SIG-M5 treated with dmso at 0.1 percent for 504 hours (cell line): Measurements from ENCODE around the gene ERC1.

Experiments used
- DNase-seq: peaks from one replicate; lab custom pipeline; 2025; ENCODE audit not compliant: unreplicated experiment; lab: John Stamatoyannopoulos, UW

The ERC1 gene

GRCh38 chr12:1434296-1434955 lies 443.4 kb downstream of the ERC1 start:
- no peak for DNase-seq

- no peak for DNase-seq
Measured at GRCh38 chr12:1435044-1435443, 444.0 kb downstream of the ERC1 start.

- DNase-seq, result no peak
Measured at GRCh38 chr12:1435456-1435855, 444.4 kb downstream of the ERC1 start.

DNA sequence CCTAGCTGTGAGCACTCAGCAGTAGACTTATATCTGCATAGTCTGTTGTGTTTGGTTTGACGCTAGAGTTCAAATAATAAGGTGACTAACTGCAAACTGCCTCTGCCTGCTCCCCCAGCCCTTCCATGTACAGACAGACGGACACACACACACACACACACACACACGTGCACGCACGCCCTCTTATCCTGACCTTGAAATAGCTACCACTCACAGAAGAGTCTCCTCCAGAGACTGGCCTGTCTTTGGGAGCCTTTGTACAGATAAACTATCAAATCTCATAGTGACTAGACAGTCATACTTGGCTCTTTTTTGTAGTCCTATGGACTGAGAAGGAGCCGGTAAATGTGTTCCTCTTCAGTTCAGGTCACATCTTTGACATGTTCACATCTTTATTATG lies 445.0 kb downstream of the ERC1 start:
- no peak for DNase-seq

DNA sequence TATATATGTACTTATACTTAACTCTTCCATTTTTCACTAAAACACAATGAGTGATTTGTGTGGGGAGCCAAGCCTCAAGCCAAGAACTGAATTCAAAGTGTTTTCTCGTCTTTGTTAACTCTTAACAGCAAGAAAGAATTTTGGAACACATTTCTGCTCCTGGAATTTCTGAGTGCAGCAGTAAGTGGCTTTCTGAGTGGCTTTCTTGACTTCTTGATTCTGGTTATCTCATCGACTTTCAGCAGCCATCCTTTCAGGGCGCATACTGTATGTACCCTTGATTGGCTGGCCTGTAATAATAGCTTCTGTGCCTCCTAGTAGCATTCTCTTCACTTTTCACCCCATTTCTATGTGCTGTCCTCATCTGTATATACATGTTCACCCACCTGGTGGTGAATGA lies 446.0 kb downstream of the ERC1 start:
- no peak for DNase-seq

- no peak for DNase-seq
Measured at GRCh38 chr12:1439201-1439600, 448.2 kb downstream of the ERC1 start.

GRCh38 chr12:1439687-1440086 lies 448.7 kb downstream of the ERC1 start:
- DNase-seq, result no peak

DNA sequence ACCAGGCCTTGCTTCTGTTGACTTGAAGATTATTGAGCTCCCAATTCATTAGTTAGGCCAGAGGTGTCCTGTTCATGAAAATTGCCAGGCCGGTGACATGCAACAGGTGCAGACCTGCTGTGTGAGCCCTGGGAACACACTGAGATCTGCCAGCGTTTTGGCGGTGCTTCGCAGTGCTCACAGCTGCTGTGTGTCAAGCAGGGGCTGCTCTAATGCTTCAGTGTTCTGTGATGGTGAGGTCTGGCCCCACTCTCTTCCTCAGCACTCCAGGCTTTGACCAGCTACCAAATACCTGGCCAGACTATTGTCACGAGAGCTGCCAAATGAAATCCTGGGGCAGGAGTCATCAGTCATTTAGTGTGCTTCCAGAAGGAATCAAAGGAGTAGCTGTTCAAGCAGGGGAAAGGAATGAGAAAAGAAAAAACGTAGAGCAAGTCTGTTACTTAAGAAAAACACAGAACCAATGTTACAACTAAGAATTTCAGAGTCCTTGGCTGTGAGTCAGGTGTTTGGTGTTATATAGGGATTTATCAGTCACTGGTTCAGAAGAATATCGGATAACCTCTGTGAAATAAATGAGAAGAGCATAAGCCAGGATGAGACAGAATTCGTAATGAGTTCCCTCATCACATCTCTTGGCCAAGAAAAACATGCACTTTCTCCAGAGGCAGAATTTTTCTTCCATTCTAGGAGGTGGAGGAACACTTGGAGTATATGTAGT lies 452.6 kb downstream of the ERC1 start:
- no peak for DNase-seq

DNA sequence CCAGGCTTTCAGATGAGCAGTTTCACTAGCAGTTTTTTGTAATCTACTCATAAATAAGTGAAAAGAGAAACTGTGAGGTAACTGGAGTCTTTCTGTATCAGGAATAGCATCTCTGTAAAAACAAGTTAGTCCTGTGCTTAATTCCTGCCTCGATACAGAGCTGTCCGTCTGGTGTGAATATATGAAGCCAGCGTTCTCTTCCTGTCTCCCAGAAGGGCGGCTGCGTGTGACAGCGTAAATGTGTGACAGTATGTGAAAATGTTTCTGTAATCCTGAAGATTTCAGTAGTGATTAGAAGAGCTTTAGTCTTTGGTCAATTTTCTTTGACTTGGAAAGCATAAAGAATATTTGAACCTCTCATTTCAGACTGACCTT lies 453.1 kb downstream of the ERC1 start:
- DNase-seq, result no peak

- DNase-seq, result no peak
Measured at GRCh38 chr12:1445807-1446206, 454.8 kb downstream of the ERC1 start.

DNA sequence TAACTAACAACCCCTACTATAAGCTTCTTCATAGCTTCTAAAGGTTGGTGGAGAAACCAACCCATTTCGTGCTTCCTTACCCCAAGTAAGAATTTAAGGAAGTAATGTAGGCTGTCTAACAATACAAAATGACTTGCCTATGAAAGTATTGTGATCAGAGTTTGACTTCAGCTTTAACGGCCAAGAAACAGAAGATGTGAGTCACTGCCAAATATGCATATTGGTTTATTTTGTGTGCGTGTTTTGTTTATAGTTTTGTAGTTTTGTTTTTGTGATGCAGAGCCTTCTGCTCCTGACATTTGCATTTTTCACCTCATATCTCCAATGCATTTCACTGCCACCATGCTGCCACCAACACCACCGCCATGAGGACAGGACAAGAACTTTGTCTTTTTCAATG lies 457.3 kb downstream of the ERC1 start:
- DNase-seq, result no peak

DNA sequence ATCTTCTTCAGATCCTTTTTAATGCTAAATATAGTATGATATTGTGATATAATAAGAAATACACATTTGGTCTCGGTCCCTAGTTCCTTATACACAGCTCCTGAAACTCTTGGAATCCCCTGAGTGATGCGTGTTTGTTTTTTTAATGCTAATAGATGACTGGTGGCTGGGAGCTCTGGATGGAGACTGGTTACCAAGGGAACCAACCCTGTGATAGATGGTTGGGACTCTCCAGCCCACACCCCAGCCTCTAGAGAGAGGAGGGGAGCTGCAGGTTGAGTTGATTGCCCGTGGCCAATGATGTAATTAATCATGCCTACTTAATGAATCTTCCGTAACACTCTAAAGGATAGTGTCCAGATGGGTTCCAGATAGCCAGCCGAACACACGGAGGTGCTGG lies 462.8 kb downstream of the ERC1 start:
- no peak for DNase-seq

DNA sequence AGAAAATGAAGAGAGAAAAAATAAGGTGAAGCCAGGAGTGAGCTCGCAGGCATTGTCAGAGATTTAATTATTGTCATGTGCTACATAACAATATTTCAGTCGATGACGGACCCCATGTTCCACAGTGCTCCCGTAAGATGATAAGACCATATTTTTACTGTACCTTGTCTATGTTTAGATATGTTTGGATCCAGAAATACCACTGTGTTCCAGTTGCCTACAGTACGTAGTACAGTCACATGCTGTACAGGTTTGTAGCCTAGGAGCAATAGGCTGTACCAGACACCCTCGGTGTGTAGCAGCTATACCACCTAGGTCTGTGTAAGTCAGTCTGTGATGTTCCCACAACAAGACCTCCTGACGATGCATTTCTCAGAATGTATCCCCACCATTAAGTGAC lies 465.9 kb downstream of the ERC1 start:
- DNase-seq, result no peak

- no peak for DNase-seq
Measured at GRCh38 chr12:1457901-1458300, 466.9 kb downstream of the ERC1 start.

GRCh38 chr12:1459339-1459738 lies 468.3 kb downstream of the ERC1 start:
- DNase-seq, result no peak

DNA sequence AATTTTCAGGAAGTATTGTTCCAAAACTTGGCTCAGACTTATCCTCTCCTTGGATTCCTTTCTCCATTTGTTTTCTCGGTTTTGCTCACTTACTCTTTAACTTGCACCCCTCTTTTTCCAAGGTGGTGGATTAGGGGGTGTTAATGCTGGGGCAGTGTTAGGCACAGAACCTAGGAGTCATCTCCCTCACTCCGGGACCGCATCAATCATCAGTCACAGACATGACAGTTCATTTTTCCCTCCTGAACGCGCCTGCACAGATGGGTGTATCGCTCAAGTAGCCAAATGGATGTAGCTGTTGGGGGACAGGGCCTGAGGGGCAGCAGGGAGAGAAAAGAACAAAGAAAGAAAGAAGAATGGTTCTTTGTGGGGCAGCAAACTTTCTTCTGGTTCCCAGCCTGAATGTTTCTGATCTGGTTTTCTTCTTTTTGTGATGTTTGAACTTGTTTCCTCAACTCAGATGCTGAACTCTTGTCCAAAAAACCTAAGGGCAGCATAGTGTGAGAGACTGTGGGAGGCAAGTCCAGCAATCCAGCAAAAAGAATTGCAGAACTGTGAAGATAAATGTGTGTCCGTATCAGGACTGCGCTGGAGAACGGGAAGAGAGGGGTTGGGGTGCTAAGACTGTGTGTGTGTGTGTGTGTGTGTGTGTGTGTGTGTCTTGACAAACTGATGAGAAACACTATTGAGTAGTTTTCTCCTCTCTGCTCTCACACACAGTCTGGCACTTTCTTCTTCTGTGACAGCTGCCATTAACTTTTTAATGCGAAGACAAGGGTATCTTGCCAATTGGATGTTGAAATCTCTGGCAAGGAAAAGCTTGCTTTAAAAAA lies 472.3 kb downstream of the ERC1 start:
- DNase-seq, result no peak

- DNase-seq, result no peak
Measured at GRCh38 chr12:1464925-1465324, 473.9 kb downstream of the ERC1 start.

GRCh38 chr12:1465990-1466389 lies 475.0 kb downstream of the ERC1 start:
- DNase-seq, result no peak

DNA sequence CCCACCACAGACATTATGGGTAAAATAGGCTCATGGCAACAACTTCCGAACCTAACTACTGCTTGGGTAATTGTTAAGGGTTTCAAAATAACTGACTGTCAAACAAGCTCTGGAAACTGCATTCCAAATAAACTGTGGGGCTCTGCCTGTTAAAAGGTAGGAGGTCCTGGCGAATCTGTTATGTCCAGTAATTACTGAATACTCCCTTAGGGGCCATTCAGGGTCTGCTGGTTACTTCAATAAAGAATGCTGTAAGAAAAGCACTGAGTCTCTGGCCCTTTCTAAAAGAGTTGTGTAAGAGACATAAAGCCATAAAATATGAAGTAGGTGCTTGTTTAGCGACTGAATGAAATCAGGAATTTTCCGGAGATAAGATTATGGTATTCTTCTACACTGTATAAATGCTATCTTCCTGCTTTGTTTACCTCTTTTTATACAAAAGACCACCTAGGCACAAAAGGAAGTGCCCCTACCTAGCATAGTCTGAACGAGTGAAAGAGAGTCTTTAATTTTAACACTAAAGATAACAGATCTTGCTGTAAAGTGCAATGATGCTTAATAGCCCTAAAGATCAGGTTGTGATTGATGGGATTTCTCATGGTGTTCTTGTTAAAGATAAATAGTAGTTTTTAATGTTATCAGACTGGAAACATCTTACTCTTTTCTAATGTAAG lies 475.6 kb downstream of the ERC1 start:
- no peak for DNase-seq

DNA sequence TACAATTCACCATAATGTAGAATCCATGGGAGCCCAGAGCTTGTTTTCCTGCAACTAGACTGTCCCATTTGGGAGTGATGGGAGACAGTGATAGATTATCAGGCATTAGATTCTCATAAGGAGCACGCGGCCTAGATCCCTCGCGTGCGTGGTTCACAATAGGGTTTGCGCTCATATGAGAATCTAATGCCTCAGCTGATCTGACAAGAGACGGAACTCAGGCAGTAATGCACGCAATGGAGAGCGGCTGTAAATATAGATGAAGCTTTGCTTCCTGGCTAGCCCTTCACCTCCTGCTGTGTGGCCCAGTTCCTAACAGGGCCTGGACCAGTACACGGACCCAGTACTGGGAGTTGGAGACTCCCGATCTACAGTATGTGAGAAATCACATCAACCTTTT lies 476.7 kb downstream of the ERC1 start:
- no peak for DNase-seq

GRCh38 chr12:1469070-1469469 lies 478.0 kb downstream of the ERC1 start:
- DNase-seq, result no peak

- no peak for DNase-seq
Measured at GRCh38 chr12:1470051-1470450, 479.0 kb downstream of the ERC1 start.
